Measurements from ENCODE around the gene PLEK2.
A peak's percentile ranks its signal among the peaks of the same experiment; 100 is the strongest.
"Not testable (repeated sequence)": the region's sequence is repeated elsewhere in the genome, so short reads cannot be mapped to it uniquely, and the experiment has no call there.

PLEK2 gene

GRCh38 chr14:67411820-67412421 lies at the start of gene PLEK2:
Gene PLEK2 (minus strand): TSS chr14:67412165. CDS start chr14:67412059, 106 bp downstream.
- DNase-seq (ENCODE audit: low read depth in 2 of 2) = peak; percentile 19 to 33

- DNase-seq (ENCODE audit: low read depth in 2 of 2) = no peak
Measured at GRCh38 chr14:67461341-67461985, 49.5 kb upstream of the PLEK2 start.

GRCh38 chr14:67459336-67459735 lies 47.4 kb upstream of the PLEK2 start:
- DNase-seq (ENCODE audit: low read depth in 2 of 2) = no peak

GRCh38 chr14:67457782-67458181 lies 45.8 kb upstream of the PLEK2 start:
- no peak for DNase-seq (ENCODE audit: low read depth in 2 of 2)

- DNase-seq (ENCODE audit: low read depth in 2 of 2) = no peak
Measured at GRCh38 chr14:67456732-67457131, 44.8 kb upstream of the PLEK2 start.

GRCh38 chr14:67453575-67454300 lies 41.8 kb upstream of the PLEK2 start:
- no peak for DNase-seq (ENCODE audit: low read depth in 2 of 2)

GRCh38 chr14:67451667-67452066 lies 39.7 kb upstream of the PLEK2 start:
- not testable (repeated sequence) for DNase-seq (ENCODE audit: low read depth in 2 of 2)

- no peak for DNase-seq (ENCODE audit: low read depth in 2 of 2)
Measured at GRCh38 chr14:67449096-67449495, 37.1 kb upstream of the PLEK2 start.

- no peak for DNase-seq (ENCODE audit: low read depth in 2 of 2)
Measured at GRCh38 chr14:67447033-67447381, 35.0 kb upstream of the PLEK2 start.

- DNase-seq (ENCODE audit: low read depth in 2 of 2) = no peak
Measured at GRCh38 chr14:67446371-67447032, 34.5 kb upstream of the PLEK2 start.

GRCh38 chr14:67444395-67444794 lies 32.4 kb upstream of the PLEK2 start:
- DNase-seq (ENCODE audit: low read depth in 2 of 2) = no peak

- DNase-seq (ENCODE audit: low read depth in 2 of 2) = no peak
Measured at GRCh38 chr14:67442139-67442906, 30.4 kb upstream of the PLEK2 start.

- DNase-seq (ENCODE audit: low read depth in 2 of 2) = no peak
Measured at GRCh38 chr14:67441672-67442071, 29.7 kb upstream of the PLEK2 start.

- DNase-seq (ENCODE audit: low read depth in 2 of 2) = no peak
Measured at GRCh38 chr14:67441256-67441655, 29.3 kb upstream of the PLEK2 start.

GRCh38 chr14:67440513-67440912 lies 28.5 kb upstream of the PLEK2 start:
- DNase-seq (ENCODE audit: low read depth in 2 of 2) = no peak

- DNase-seq (ENCODE audit: low read depth in 2 of 2) = no peak
Measured at GRCh38 chr14:67438969-67439368, 27.0 kb upstream of the PLEK2 start.

GRCh38 chr14:67436006-67436866 lies 24.3 kb upstream of the PLEK2 start:
- DNase-seq (ENCODE audit: low read depth in 2 of 2) = no peak

- DNase-seq (ENCODE audit: low read depth in 2 of 2) = no peak
Measured at GRCh38 chr14:67435603-67436002, 23.6 kb upstream of the PLEK2 start.

- DNase-seq (ENCODE audit: low read depth in 2 of 2) = no peak
Measured at GRCh38 chr14:67432050-67432564, 20.1 kb upstream of the PLEK2 start.

GRCh38 chr14:67429510-67430205 lies 17.7 kb upstream of the PLEK2 start:
- no peak for DNase-seq (ENCODE audit: low read depth in 2 of 2)

Measured in activated CD4-positive, alpha-beta T cell treated with anti-CD3 and anti-CD28 coated beads for 24 hours (primary cell).